HepG2 (cell line): ENCODE measurements around the gene AGGF1. TPM values are rescaled to one million over a fixed set of nuclear protein-coding genes. Genes with fewer than 3 reads are reported as not detected.

Experiments used
- ATAC-seq: fragments of 200-7000 bp; cut with Tn5 transposase; 3 replicates; pipeline ENCODE4 v1.9.1; 2020; ENCODE audit warnings: mild to moderate bottlenecking, moderate library complexity
- BruUV-seq: library from RNA; stranded (reverse); fragments of 400-500 nt; replicated peaks from 2 replicates; lab custom pipeline; 2021; lab: Mats Ljungman, UMichigan
- CTCF ChIA-PET: fragments of 300-600 bp; formaldehyde crosslinking; extraction: SDS; loops from one replicate; lab custom pipeline; 2021; ENCODE audit warnings: low total read pairs, inconsistent platforms, low intra/inter-chr PET ratio; lab: Yijun Ruan, JAX
- POLR2A ChIA-PET: fragments of 350-600 bp; sonication (Branson Sonifier 250); formaldehyde crosslinking; loops from one replicate; lab custom pipeline; 2020; ENCODE audit warnings: antibody characterized with exemption, inconsistent platforms; lab: Yijun Ruan, JAX
- DNase-seq: peaks from one replicate; pipeline ENCODE4 v3.0.0-alpha.2; 2015; ENCODE audit warnings: low spot score
- FAIRE-seq: peaks from 3 replicates; lab custom pipeline; 2011; peaks lifted over from hg19 to GRCh38; lab: Jason Lieb, UNC
- H2AFZ ChIP-seq: one replicate; pipeline ENCODE4 v1.6.1; 2011; ENCODE audit warnings: low read length, inconsistent platforms
- H3K27ac ChIP-seq: fragments of 300-600 bp; 3 replicates; pipeline ENCODE4 v1.8.0; 2011; ENCODE audit warnings: mixed run types, mild to moderate bottlenecking, mixed read lengths, low read length, inconsistent platforms; ENCODE audit not compliant: insufficient read depth; ENCODE audit errors: extremely low read length
- H3K27me3 ChIP-seq, 2 experiments: fragments of 200-600 bp in 1 of 2; 2 replicates in 1 of 2; 3 replicates in 1 of 2; pipeline versions ENCODE4 v1.6.0 to v1.8.0; 2011; ENCODE audit warnings: low read length in 2 of 2, mild to moderate bottlenecking in 2 of 2, moderate library complexity in 2 of 2, inconsistent platforms in 1 of 2; ENCODE audit not compliant: insufficient read depth in 2 of 2, control insufficient read depth in 1 of 2
- H3K36me3 ChIP-seq, 2 experiments: fragments of 200-600 bp in 1 of 2; replicated peaks in 1 of 2; 2 replicates in 1 of 2; 3 replicates in 1 of 2; pipeline versions ENCODE4 v1.5.1 to v1.8.0; 2011; ENCODE audit warnings: low read length in 2 of 2, inconsistent platforms in 1 of 2; ENCODE audit not compliant: insufficient read depth in 2 of 2, control insufficient read depth in 1 of 2
- H3K4me1 ChIP-seq: 2 replicates; pipeline ENCODE4 v1.5.1; 2012; ENCODE audit warnings: low read length, inconsistent platforms; ENCODE audit not compliant: insufficient read depth
- H3K4me2 ChIP-seq: 2 replicates; pipeline ENCODE4 v1.6.0; 2011; ENCODE audit warnings: low read depth, low read length, inconsistent platforms
- H3K4me3 ChIP-seq, 3 experiments: fragments of 200-600 bp in 1 of 3; sonication (generic), shearing (Covaris generic) in 1 of 3; replicated peaks in 1 of 3; 2 replicates each; pipeline ENCODE4 v1.5.1; 2011 to 2016; ENCODE audit warnings: low read length in 3 of 3, inconsistent platforms in 2 of 3, low read depth in 2 of 3, mild to moderate bottlenecking in 2 of 3, control low read depth in 1 of 3, mixed read lengths in 1 of 3; ENCODE audit not compliant: insufficient read depth in 1 of 3
- H3K79me2 ChIP-seq: one replicate; pipeline ENCODE4 v1.6.1; 2011; ENCODE audit warnings: low read length, inconsistent platforms; ENCODE audit not compliant: insufficient read depth
- H3K9ac ChIP-seq: 2 replicates; pipeline ENCODE4 v1.6.0; 2011; ENCODE audit warnings: mild to moderate bottlenecking, low read depth, low read length, inconsistent platforms; ENCODE audit not compliant: insufficient read depth
- H3K9me3 ChIP-seq: 2 replicates; pipeline ENCODE4 v1.5.1; 2012; ENCODE audit warnings: mild to moderate bottlenecking, low read length
- H4K20me1 ChIP-seq: 2 replicates; pipeline ENCODE4 v1.6.0; 2011; ENCODE audit warnings: inconsistent platforms, mild to moderate bottlenecking, low read length, moderate library complexity; ENCODE audit not compliant: insufficient read depth
- ARID4A ChIP-seq: sonication (generic); formaldehyde crosslinking; IDR thresholded peaks from 2 replicates; pipeline ENCODE4 v1.5.0; 2020; ENCODE audit warnings: mild to moderate bottlenecking, missing genetic modification reagents, borderline replicate concordance
- DMAP1 ChIP-seq: IDR thresholded peaks from 2 replicates; pipeline ENCODE4 v1.6.1; 2016
- FOXA3 ChIP-seq: IDR thresholded peaks from 2 replicates; pipeline ENCODE4 v1.6.1; 2016; ENCODE audit warnings: missing genetic modification reagents, missing compliant biosample characterization
- ONECUT2 ChIP-seq: sonication (generic); formaldehyde crosslinking; IDR thresholded peaks from 2 replicates; pipeline ENCODE4 v1.4.0; 2020; ENCODE audit warnings: missing genetic modification reagents
- POLR2A ChIP-seq, 2 experiments: IDR thresholded peaks; 2 replicates each; pipeline ENCODE4 v1.6.1; 2011; ENCODE audit warnings: low read depth in 2 of 2, low read length in 2 of 2, mild to moderate bottlenecking in 1 of 2, moderate library complexity in 1 of 2; ENCODE audit not compliant: insufficient read depth in 1 of 2
- ZBTB34 ChIP-seq: sonication (generic); formaldehyde crosslinking; IDR thresholded peaks from 2 replicates; pipeline ENCODE4 v1.8.0; 2022; ENCODE audit warnings: mild to moderate bottlenecking, missing genetic modification reagents
- ZNF501 ChIP-seq: sonication (generic); formaldehyde crosslinking; IDR thresholded peaks from 2 replicates; pipeline ENCODE4 v1.5.1; 2020; ENCODE audit warnings: mild to moderate bottlenecking, moderate library complexity, missing genetic modification reagents
- ZNF75D ChIP-seq: sonication (generic); formaldehyde crosslinking; IDR thresholded peaks from 2 replicates; pipeline ENCODE4 v1.8.1; 2023; ENCODE audit warnings: missing genetic modification reagents, mild to moderate bottlenecking, borderline replicate concordance
- WGBS: methylation state at CpG from one replicate; pipeline ENCODE4 v1.1.6; 2017; ENCODE audit warnings: low lambda C conversion rate; 5-methylcytosine and 5-hydroxymethylcytosine counted together
- in situ Hi-C: cut with HindIII; loops from 2 replicates; pipeline ENCODE4 v1.10.0; 2017; ENCODE audit warnings: low pct_unique_long_range_greater_than_20kb; ENCODE audit not compliant: extremely low pct_ligation_motif_present
- intact Hi-C: fragments of 100-400 bp; cut with micrococcal nuclease; formaldehyde crosslinking; loops from one replicate; pipeline ENCODE4 v1.10.0; 2022; ENCODE audit not compliant: unreplicated experiment
- polyA plus RNA-seq, 8 experiments: library from polyadenylated mRNA; depleted of rRNA in 3 of 8; stranded (reverse) in 7 of 8; unstranded in 1 of 8; fragments of >200 nt; fragmentation: Illumina TruSeq in 4 of 8; extraction: Trizol in 4 of 8; gene quantifications; 2 replicates each; pipeline versions ENCODE4 v1.2.1 to v1.2.3, GENCODE V29; 2011 to 2016; ENCODE audit warnings: low read depth in 4 of 8, missing spikeins in 1 of 8, mixed read lengths in 1 of 8; ENCODE audit not compliant: insufficient read depth in 1 of 8
- total RNA-seq, 5 experiments: library from RNA; depleted of rRNA; stranded (reverse); fragments of >200 nt; fragmentation: Illumina TruSeq; extraction: Trizol; gene quantifications; 2 replicates each; pipeline ENCODE4 v1.2.3, GENCODE V29; 2016; ENCODE audit warnings: low read depth in 1 of 5
- TF ChIP-seq, protein P1 (sequence below): sonication (generic); formaldehyde crosslinking; IDR thresholded peaks from 2 replicates; pipeline ENCODE4 v1.4.0; 2020; ENCODE audit warnings: missing genetic modification reagents
- TF ChIP-seq, protein P2 (sequence below): IDR thresholded peaks from 2 replicates; pipeline ENCODE4 v1.6.1; 2018; ENCODE audit warnings: missing genetic modification reagents, mild to moderate bottlenecking, missing compliant biosample characterization

The AGGF1 gene
- total and polyA plus RNA-seq, 2 of the 13 experiments (the other 11 are each of a cell fraction or from before 2014, with no cell fraction given), result 12.9 to 15.5 TPM

- Histone ChIP-seq H3K79me2 (peaks cover 15% of the 10 kb centered on the region), H3K4me1 (peaks cover 29% of the 10 kb centered on the region), H3K4me3 (peak overlapping the region; percentile 76 to 86 (median 82)), H2AFZ (peak overlapping the region; percentile 91), H3K27me3 (no peaks in the 10 kb centered on the region; a peak in 1 of 5 replicates), H4K20me1 (no peaks in the 10 kb centered on the region), H3K4me2 (peak overlapping the region; percentile 89), H3K27ac (peak overlapping the region; percentile 91), H3K36me3 (peaks cover 3 to 4% of the 10 kb centered on the region in 2 experiments; a peak in 3 of 5 replicates), H3K9me3 (no peaks in the 10 kb centered on the region), H3K9ac (peak overlapping the region; percentile 86)
- CTCF ChIA-PET, result no interaction called here
- DNase-seq (peak; percentile 56), FAIRE-seq (peak; percentile 49), ATAC-seq (peak; percentile 73)
- 7% methylated on average over 7 of the region's 16 CpGs for WGBS
- intact Hi-C loops (no loop called here), in situ Hi-C loops (no loop called here)
- POLR2A ChIA-PET, result interaction anchor here (0.6 to 2.8 kb wide), 5 partner anchors 10 to 58 kb away, joined by 3 to 19 read pairs (median 5); partner anchors contain the start of gene AGGF1
- no TSS peak for BruUV-seq
- no peak; the same call in 1 of the 2 replicates for TF ChIP-seq DMAP1 (CRISPR knock-in tag)
- TF ChIP-seq POLR2A (IDR thresholded peaks at IDR 0.05; ENCODE audit: insufficient read depth in 1 of 2, low read depth in 2 of 2, low read length in 2 of 2), result peak in 1 of 2 experiments; percentile 12; a peak in 1 of 4 replicates
- TF ChIP-seq, protein P1, sequence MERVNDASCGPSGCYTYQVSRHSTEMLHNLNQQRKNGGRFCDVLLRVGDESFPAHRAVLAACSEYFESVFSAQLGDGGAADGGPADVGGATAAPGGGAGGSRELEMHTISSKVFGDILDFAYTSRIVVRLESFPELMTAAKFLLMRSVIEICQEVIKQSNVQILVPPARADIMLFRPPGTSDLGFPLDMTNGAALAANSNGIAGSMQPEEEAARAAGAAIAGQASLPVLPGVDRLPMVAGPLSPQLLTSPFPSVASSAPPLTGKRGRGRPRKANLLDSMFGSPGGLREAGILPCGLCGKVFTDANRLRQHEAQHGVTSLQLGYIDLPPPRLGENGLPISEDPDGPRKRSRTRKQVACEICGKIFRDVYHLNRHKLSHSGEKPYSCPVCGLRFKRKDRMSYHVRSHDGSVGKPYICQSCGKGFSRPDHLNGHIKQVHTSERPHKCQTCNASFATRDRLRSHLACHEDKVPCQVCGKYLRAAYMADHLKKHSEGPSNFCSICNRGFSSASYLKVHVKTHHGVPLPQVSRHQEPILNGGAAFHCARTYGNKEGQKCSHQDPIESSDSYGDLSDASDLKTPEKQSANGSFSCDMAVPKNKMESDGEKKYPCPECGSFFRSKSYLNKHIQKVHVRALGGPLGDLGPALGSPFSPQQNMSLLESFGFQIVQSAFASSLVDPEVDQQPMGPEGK, result 0 out of 2 replicates have a peak, but pooled peaks have one; percentile 10
- TF ChIP-seq ZNF501 (CRISPR knock-in tag), result 0 out of 2 replicates have a peak, but pooled peaks have one; percentile 5
- TF ChIP-seq, protein P2, sequence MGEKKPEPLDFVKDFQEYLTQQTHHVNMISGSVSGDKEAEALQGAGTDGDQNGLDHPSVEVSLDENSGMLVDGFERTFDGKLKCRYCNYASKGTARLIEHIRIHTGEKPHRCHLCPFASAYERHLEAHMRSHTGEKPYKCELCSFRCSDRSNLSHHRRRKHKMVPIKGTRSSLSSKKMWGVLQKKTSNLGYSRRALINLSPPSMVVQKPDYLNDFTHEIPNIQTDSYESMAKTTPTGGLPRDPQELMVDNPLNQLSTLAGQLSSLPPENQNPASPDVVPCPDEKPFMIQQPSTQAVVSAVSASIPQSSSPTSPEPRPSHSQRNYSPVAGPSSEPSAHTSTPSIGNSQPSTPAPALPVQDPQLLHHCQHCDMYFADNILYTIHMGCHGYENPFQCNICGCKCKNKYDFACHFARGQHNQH (CRISPR knock-in tag), result 0 out of 2 replicates have a peak, but pooled peaks have one; percentile 9
- TF ChIP-seq ONECUT2 (CRISPR knock-in tag), result no peak
- TF ChIP-seq FOXA3 (CRISPR knock-in tag), result 0 out of 2 replicates have a peak, but pooled peaks have one; percentile 3
- TF ChIP-seq ARID4A (CRISPR knock-in tag), result peak; percentile 8; the same call in 1 of the 2 replicates
- no peak for TF ChIP-seq ZNF75D
- TF ChIP-seq ZBTB34, result peak; percentile 95
Measured at GRCh38 chr5:77087484-77088261, 57.5 kb downstream of the AGGF1 start.
